HS-5 (cell line): ENCODE measurements around the gene TEX29.

Source experiments
- DNase-seq: peaks from one replicate; pipeline ENCODE4 v3.0.0-alpha.2; 2012; ENCODE audit warnings: low read depth

Gene TEX29

DNA sequence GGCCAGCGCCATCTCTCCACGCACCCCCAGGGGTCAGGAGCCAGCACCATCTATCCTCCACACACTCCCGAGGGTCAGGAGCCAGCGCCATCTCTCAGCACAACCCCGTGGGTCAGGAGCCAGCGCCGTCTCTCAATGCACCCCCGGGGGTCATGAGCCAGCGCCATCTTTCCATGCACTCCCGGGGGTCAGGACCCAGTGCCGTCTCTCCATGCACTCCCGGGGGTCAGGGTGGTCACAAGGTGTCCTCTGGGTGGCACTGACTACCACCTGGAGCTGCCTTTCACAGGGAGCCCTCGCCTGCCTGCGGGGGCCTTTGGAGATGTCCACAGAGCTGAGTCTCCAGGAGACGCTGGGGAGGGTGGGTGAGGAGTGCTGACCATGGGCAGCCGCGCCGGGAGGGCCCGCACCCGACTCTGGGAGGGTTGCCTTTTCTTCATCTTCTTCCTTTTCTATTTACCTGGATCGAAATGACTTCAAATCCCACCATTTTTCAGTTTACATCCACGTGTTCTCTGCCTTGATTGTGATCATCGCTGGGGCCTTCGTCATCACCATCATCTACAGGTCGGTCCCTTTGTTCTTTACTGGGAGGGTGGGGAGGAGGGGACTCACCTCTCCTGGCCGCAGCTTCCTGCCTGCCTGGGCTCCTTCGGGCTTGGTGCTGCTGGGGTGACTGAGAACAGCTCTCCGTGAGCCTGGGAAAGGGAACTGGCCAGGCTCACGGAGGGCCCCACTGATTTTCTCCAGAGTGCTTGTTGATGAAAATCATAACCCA, 19.1 kb downstream of the TEX29 start:
- DNase-seq: no peak

DNA sequence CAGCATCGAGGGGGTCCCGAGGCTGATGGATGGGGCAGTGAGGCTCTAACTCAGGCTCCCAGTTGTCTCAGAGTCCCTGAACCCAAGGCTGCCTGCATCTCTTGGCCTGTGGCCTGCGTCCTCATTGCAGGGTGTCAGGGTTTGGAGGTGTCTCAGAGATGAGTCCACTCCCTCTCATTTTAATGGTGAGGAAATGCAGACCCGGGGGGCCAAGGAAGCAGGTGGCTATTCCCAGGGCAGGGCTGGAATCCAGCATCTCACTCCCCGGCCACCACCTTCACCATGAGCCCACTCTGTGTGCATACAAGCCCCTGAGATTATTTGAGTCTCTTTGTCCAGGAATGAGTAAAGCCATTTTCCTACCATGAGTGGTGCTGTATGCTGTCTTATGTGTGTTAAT, 21.4 kb downstream of the TEX29 start:
- DNase-seq: no peak

DNA sequence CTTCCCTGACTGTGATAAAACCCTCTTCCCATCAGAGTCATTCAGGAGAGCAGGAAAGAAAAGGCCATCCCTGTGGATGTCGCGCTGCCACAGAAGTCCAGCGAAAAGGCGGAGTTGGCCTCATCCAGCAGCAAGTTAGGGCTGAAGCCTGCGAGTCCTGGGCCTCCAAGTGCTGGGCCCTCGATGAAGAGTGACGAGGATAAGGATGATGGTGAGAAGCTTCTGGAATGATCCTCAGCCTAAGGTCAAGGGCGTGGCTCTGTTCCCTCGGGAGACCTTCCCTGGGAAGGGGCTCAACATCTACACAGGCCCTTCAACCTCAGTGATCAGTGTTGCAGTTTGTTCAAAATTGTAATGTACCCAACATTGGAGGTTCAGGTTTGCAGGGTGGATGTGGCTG, 22.3 kb downstream of the TEX29 start:
- DNase-seq: no peak

DNA sequence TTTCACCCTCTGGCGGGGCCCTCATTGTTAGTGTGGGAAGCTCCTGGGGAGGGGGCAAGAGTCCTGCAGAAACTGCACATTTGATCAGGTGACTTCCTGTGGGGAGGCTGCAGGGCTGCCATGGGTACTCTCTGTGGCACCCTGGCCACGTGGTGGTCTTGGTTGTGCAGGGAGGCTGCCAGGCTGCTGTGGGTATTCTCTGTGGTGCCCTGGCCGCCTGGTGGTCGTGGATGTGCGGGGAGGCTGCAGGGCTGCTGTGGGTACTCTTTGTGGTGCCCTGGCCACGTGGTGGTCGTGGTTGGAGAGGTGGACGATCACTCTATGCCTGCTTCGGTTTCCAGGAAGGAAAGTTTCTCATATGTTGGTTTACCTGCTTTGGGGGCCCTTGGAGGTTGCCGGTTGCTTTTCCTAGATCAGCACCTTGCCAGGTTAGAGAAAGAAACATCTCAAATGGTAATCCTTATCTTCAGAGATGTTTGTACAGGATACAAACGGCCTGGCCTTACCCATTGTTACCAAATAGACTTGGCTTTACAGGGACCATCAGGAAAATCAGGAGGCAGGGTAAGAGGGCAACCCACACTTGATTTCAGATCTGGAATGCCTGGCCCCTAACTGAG, 22.9 kb downstream of the TEX29 start:
- no peak for DNase-seq

DNA sequence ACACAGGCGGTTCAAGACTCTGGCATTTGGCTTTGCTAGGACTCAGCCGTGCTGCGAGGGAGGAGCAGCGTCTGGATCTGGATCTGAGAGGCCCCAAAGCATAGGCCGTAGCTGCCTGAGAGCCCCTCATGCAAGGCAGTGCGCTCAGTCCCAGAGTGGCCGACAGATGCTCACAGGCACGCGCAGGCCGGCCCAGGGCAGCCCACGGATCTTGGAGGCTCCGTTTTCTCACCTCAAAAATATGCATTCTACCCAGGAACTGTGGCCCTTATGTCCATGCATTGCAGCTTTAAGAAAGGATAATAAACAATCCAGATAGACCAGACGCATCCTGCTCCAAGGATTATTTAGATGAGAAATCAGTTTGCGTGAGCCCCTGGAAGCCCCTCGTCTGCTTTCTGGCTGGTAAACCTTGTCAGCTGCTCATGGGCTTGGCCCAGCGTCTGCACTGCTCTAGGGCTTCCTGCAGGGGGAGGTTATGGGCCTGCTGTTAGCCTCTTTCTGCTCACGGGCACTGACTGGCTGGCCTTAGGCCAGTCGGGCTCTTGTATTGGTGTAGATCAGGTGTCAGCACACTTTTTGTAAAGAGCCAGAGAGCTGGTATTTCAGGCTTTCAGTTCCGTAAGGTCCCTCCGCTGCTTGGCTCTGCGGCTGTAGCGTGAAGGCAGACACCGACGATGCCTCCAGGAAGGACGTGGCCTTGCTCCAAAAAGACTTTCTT, 24.2 kb downstream of the TEX29 start:
- DNase-seq: no peak

DNA sequence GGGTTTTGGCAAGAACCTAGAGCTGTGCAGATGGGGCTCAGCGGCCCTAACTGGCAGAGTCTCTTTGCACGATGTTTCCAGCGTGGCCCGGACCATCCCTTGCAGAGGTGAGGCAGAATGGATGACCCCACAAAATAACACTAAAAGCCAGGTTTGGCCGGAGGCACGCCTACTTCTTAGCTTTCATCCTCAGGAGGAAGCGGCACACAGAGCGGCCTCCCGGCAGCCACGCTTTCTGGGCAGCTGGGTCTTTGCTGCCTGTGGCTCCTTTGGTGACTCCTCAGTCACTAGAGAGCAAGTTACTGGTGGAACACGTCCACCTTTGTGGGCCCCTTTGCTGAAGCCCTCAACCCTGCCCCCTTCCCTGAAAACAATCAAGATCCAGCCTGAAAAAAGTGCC, 25.2 kb downstream of the TEX29 start:
- no peak for DNase-seq

DNA sequence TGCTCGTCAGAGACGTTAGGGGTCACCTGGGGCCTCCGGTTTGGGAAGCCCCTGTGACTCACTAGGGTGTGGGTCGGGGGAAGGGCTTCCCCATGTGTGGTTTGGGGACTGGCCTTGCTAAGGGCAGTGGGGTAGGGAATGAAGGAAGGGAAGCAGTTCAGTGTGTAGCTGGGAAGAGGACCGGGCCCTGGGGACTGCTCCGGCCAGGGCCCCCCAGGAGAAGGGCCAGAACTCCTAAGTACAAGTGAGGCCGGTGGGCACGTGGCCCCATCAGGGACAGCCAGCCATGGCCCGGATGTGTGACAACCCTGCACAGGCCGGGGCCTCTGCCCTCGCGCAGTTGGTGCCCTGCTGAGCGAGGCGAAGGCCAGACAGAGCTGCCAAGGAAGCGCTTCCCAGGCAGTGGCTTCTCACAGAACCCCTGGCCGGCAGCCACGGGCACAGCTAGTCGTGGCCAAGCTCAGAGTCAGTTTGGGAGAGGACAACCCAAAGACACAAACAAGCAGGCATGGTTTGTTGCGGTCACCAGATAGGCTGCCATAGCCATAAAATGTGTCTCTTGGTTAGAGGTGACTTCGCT, 25.7 kb downstream of the TEX29 start:
- no peak for DNase-seq

DNA sequence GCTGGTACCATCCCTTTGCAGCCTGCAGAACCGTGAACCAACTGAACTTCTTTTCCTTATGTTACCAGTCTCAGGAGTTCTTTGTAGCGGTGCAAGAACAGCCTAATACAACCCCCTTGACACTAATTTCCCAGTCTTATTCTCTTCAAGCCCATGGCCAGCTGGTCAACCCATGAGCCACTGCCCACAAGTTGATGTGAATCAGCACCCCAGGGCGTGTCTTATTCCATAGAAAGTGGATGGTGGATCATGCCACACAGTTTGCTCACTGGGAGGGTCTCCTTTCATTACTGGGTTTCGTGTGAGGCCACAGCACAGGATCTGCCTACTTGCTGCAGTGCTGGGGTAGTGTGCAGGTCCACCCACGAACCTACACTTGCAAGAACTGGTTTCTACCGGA, 27.0 kb downstream of the TEX29 start:
- no peak for DNase-seq

DNA sequence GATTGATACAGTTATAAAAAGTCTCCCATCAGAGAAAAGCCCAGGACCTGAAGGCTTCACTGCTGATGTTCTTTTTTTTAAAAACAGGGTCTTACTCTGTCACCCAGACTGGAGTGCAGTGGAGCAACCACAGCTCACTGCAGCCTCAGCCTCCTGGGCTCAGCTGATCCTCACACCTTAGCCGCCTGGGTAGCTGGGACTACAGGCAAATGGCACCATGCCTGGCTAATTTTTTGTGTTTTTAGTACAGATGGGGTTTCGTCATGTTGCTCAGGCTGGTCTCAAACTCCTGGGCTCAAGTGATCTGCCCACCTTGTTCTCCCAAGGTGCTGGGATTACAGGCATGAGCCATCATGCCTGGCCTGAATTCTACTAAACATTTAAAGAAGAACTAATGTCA, 33.1 kb downstream of the TEX29 start:
- DNase-seq: no peak

DNA sequence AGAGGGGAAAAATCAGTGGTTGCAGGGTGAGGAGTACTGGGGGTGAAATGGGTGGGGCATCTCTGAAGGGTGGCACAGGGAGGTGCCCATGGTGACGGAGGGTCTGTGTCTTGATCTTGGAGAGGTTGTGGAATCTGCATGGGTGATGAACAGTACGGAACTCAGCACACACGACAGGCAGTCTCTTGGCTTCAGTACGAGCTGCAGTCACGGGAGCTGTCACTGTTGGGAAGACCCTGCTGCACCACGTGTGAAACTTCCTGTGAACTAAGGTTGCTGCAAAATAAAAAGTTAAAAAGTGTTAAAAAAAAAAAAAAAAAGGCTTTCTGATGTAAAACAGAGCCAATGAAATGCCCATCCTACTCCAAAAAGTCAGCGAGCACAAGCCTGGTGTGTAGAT, 34.3 kb downstream of the TEX29 start:
- no peak for DNase-seq

DNA sequence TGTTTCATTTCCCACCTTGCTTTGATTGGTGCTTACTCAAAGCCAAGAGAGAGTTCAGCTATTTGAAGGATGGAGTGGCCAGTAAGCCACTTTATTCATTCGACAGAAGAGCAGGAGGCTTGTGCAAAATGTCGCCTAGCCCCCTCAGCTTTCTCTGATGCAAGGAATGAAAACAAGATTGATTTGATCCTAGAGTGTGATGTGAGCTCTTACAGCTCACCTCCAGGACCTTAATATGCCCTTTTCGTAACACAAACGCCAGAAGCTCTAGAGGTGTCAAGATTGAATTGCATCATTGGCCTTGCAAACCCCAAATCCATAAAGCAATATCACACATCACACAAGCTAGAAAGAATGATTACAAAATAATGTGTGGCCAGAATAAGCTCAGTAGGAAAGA, 36.4 kb downstream of the TEX29 start:
- no peak for DNase-seq

DNA sequence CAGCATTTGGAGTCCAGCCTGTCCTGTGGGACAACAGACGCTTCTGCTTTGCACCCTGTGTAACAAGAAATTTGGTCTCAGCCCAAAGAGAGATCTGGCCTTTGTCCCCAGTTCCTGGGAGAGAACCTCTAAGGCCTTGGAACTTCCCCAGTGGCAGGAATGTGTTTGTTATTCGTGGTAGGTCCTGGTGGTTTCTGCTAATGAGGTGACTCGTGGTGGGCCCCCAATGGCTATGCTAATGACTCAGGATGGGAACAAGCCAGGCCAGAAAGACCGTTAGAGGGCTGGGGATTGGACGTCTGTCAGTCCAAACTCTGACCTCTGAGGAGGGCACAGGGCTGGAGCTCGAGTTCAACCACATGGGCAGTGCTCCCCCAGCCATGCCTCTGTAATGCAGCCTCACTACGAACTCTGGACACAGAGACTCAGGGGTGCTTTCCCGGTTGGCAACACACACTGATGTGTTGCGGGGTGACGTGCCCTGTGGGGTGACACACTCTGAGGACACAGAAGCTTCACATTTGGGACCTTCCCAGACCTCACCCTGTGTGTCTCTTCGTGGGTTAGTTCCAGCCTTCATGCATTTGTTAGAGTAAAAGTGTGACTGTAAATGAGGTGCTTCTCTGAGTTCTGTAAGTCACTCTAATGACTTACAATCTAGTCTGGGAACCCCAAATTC, 38.9 kb downstream of the TEX29 start:
- peak; percentile 23 for DNase-seq

DNA sequence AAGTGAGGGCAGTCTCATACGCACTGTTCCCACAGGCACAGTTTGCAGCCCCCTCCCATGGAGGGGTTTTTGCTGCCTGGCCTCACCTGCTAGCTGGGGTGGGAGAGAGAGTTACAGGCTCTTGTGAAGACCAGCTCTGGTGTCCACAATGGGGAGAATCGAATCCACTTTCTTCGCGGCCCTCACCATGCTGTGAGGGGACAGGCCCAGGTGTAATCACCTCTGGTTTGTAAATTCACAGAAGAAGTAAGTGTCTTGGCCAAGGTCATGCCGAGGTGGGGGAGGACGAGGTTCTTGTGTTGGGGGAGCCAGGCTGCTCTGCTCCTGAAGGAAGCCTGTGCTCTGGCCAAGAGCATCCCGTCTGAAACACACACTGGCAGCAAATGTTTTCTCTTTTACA, 39.5 kb downstream of the TEX29 start:
- DNase-seq: no peak

DNA sequence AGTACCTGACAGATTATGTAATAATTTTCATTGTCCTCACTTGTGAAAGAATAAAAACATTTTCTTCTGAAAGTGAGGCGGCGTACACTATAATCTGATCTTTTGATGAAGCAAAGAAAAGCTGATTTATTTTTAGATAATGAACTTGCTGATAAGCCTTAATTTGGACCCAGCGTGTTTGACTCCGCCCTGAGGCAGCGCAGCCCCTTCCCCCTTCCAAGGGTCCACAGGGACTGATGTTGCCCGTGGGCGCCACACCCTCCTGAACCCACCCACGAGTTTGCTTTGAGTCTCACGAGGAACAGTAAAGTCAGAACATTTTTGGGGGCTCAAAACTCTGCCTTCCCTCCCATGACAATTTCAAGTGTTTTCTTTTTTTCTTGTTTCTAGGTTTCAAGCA, 40.0 kb downstream of the TEX29 start:
- no peak for DNase-seq

DNA sequence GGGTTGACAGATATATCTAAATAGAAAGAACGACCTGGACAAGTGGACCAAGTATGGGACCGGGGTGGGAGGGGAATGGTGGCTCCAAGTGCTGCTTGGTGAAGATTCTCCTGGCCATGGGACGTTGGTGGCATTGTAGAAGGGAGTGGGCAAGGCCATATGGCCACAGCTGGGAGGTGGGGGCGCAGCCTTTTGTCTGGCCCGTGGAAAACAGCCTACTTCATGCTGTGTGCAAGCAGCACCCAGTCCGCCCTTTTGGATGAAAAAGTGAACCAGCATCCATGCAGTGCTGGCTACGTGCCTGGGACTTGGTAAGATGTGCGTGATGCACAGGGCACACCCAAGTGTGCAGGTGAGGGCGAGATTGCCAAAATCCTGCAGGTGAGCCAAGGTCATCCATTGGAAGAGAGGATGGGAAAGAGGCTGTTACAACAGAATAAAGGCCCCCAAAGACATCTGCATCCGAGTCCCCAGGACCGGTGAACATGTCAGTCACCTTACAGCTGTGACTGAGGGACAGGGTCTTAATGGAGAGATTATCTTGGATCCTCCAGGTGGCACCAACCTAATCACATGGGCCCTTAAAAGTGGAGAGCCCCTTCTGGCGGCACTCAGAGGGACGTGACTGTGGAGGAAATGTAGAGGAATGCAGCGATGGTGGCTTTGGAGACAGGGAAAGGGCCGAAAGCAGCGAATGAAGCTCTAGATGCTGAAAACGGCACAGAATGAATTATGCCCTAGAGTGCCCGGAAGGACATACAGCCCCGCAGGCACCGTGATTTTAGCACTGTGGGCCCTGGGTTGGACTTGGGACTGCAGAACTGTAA, 40.8 kb downstream of the TEX29 start:
- DNase-seq: no peak

DNA sequence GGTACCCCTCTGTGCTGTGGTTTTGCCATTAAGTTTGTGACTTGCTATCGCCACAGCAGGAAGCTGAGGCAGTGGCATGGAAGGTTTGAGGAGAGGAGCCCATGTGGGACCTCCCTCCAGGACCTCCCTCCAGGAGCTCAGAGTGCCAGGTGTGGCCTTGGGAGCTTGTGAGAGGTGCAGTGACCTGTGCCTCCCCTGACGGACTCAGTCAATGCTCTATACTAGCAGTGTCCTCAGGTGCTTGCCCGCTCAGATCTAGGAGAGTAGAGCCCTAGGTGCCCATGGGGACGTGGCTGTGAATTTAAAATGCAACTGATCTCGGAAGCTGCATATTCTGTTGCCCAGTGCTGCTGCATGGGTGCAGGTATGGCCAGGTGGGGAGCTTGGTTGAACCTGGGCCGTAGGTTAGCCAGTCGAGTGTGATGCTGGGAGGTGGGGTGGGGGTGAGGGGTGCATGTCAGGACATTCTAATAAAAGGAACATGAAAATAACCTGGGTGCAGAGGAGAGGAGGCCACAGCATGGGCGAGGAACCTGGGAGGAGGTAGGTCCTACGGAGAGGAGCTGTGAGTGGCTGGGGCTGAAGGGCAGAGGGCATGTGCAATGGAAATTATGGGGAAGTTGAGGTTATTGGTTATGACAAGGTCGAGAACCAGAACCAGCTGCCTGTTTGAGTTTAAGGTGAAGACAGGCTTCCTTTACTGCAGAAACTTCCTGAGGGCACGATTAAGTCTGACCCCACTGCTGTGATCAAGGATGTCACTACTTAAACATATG, 41.6 kb downstream of the TEX29 start:
- no peak for DNase-seq

DNA sequence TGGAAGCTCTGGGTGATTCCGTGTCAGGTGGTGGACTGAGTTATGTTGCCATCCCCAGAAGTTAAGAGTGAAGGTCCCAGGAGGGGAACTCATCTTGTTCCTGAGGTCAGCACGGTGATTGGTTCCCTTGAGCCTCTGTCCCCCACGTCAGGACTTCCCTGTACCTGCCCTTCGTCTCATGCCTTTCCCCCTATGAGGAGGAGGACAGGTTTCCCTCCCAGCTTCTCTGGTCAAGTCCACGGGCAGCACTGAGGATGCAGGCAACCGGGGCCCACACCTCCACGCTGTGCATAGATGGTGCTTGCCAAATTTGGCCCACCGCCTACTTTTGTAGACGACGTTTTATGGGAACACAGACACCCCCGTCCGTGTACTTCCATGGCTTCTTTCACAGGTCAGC, 42.7 kb downstream of the TEX29 start:
- no peak for DNase-seq

DNA sequence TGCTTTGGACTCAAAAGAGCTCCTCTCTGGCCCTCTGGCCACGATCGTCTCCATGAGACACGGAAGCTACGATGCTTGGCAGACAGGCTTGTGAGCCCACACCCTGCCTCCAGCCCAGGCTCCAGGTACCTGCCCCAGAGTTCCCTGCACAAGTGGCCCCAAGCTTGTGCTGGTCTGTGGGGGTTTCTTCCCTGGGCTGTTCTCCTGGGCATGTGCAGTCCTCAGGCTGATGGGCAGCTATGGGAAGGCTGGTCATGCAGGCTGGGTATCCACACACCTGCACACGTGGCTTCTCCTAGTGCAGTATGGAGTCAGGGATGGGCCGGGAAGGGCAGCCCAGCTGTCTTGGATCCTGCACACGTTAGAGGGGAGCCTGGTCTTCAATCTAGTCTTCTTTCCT, 43.1 kb downstream of the TEX29 start:
- no peak for DNase-seq

DNA sequence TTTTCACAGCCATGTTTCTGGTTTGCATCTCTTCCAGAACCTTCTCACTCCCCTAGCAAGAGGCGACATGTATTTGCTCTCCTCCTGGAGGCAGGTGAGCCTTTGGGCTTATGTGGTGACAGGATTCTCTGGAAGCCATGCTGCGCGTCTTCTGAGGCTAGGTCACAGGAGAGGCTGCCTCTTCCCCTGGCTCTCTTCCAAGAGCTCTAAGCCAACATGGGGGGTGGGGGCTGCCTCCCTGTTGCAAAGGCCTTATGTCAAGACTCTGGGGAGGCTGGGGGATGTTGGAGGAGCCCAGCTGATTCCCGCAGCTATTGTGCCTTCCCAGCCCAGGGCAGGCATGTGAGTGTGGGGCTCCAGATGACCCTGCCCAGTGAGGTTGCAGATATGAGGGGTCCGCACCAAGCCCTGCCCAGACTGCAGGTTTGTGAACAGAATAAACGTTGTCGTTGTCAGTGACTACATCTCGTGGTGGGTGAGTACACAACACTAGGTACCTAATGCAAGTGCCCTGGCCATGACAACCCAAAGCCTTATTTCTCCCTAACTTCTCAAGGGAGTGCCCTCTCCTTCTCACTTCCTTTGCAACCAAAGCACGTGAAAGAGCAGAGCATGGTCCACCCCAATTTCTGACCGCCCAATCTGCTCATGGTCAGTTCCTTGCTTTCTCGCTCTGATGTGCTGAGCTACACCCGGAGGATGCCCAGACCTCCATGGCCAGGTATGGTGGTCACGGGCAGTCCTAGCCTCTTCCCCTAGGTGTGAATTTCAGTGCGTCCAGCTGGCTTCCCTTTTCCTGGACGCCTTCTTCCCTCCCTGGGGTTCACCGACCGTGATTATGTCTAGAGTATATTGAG, 44.9 kb downstream of the TEX29 start:
- DNase-seq: no peak

DNA sequence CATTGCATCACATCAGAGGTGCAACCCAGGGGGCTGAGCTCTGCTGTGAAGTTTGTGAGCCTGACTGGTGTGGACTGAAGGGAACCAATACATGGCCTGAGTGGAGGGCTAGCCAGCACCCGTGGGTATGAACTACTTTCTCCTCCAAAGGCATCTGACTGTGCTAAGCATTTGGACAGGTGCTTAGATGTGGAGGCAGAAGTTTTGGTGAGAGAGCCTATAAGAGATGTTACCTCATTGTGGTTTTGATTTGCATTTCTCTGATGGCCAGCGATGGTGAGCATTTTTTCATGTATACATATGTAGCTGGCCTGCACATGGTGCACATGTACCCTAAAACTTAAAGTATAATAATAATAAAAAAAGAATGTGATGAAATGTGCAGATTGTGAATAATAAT, 46.9 kb downstream of the TEX29 start:
- no peak for DNase-seq
